Measurements from ENCODE around the gene CLEC4M.
"Not testable (repeated sequence)": the region's sequence is repeated elsewhere in the genome, so short reads cannot be mapped to it uniquely, and the experiment has no call there.

The CLEC4M gene

DNA sequence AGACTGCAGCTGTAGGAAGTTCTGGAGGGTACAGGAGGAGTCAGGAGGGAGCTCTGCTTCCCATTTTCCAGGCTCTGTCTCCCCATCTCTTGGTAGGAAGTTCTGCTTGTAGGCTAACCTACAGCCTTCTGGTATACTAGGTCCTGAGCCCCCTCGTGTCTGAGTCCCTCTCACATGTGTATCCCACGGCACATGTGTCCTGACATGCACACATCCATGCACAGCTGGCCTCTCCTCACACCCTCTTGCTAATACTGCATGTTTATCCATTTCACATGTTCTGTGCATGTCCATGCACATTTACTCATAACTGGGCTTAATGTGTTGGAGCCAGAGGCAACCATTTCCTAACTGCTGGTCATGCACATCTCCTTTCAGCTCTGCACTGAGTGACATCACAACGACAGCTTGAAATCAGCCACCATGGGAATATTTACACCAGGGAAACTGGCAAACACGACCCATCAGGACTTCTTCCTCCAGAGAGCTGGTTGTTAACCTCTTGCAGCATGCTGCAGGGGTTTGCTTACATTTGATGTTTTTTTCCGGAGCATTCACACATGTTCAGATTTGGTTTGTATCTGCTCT, 18.8 kb upstream of the CLEC4M start:
- no peak overlapping the region for H2AFZ ChIP-seq (ENCODE audit: low read depth, low read length, severe bottlenecking)
- H3K27me3 ChIP-seq (ENCODE audit: low read length): no peaks in the 10 kb centered on the region
- H3K9ac ChIP-seq (ENCODE audit: low read length): no peak overlapping the region
- no peak overlapping the region for H3K4me3 ChIP-seq (ENCODE audit: insufficient read depth, low read length, poor library complexity, severe bottlenecking)
- no peak overlapping the region for H3K4me2 ChIP-seq (ENCODE audit: low read depth, low read length, poor library complexity, severe bottlenecking)
- H3K9me2 ChIP-seq (replicated peaks; ENCODE audit: insufficient read depth, low read length): no peaks in the 10 kb centered on the region
- no peak overlapping the region for H3K27ac ChIP-seq (ENCODE audit: low read depth, low read length)
- no peaks in the 10 kb centered on the region for H4K20me1 ChIP-seq (ENCODE audit: low read depth, low read length)
- no peaks in the 10 kb centered on the region for H3K36me3 ChIP-seq (ENCODE audit: low read length)
- no peaks in the 10 kb centered on the region for H3F3A ChIP-seq (ENCODE audit: insufficient read depth)
- TF ChIP-seq, protein P1, sequence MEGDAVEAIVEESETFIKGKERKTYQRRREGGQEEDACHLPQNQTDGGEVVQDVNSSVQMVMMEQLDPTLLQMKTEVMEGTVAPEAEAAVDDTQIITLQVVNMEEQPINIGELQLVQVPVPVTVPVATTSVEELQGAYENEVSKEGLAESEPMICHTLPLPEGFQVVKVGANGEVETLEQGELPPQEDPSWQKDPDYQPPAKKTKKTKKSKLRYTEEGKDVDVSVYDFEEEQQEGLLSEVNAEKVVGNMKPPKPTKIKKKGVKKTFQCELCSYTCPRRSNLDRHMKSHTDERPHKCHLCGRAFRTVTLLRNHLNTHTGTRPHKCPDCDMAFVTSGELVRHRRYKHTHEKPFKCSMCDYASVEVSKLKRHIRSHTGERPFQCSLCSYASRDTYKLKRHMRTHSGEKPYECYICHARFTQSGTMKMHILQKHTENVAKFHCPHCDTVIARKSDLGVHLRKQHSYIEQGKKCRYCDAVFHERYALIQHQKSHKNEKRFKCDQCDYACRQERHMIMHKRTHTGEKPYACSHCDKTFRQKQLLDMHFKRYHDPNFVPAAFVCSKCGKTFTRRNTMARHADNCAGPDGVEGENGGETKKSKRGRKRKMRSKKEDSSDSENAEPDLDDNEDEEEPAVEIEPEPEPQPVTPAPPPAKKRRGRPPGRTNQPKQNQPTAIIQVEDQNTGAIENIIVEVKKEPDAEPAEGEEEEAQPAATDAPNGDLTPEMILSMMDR (IDR thresholded peaks at IDR 0.05; ENCODE audit: insufficient read depth, low read length, poor library complexity, severe bottlenecking): no peak
- no peak for TF ChIP-seq EZH2phosphoT487 (conservative IDR thresholded peaks at IDR 0.05; ENCODE audit: low read length)
- H3K79me2 ChIP-seq (ENCODE audit: insufficient read depth, low read length): no peaks in the 10 kb centered on the region
- no peaks in the 10 kb centered on the region for H3K9me3 ChIP-seq (ENCODE audit: insufficient read depth, low read length)

GRCh38 chr19:7744871-7745650, 18.0 kb upstream of the CLEC4M start:
- no peaks in the 10 kb centered on the region for H3K27me3 ChIP-seq (ENCODE audit: low read length)
- H3K9me2 ChIP-seq (replicated peaks; ENCODE audit: insufficient read depth, low read length): no peaks in the 10 kb centered on the region
- no peak overlapping the region for H2AFZ ChIP-seq (ENCODE audit: low read depth, low read length, severe bottlenecking)
- no peak overlapping the region for H3K27ac ChIP-seq (ENCODE audit: low read depth, low read length)
- no peaks in the 10 kb centered on the region for H3K79me2 ChIP-seq (ENCODE audit: insufficient read depth, low read length)
- H3K9me3 ChIP-seq (ENCODE audit: insufficient read depth, low read length): no peaks in the 10 kb centered on the region
- H3K36me3 ChIP-seq (ENCODE audit: low read length): no peaks in the 10 kb centered on the region
- no peak overlapping the region for H3K4me3 ChIP-seq (ENCODE audit: insufficient read depth, low read length, poor library complexity, severe bottlenecking)
- no peak overlapping the region for H3K4me2 ChIP-seq (ENCODE audit: low read depth, low read length, poor library complexity, severe bottlenecking)
- TF ChIP-seq, protein P1 (IDR thresholded peaks at IDR 0.05; ENCODE audit: insufficient read depth, low read length, poor library complexity, severe bottlenecking): no peak
- TF ChIP-seq EZH2phosphoT487 (conservative IDR thresholded peaks at IDR 0.05; ENCODE audit: low read length): no peak
- no peaks in the 10 kb centered on the region for H3F3A ChIP-seq (ENCODE audit: insufficient read depth)
- H4K20me1 ChIP-seq (ENCODE audit: low read depth, low read length): no peaks in the 10 kb centered on the region
- no peak overlapping the region for H3K9ac ChIP-seq (ENCODE audit: low read length)

- not testable (repeated sequence) for H4K20me1 ChIP-seq (ENCODE audit: low read depth, low read length); H3K79me2 ChIP-seq (ENCODE audit: insufficient read depth, low read length); H3K4me2 ChIP-seq (ENCODE audit: low read depth, low read length, poor library complexity, severe bottlenecking); H2AFZ ChIP-seq (ENCODE audit: low read depth, low read length, severe bottlenecking); H3F3A ChIP-seq (ENCODE audit: insufficient read depth); H3K27ac ChIP-seq (ENCODE audit: low read depth, low read length); H3K36me3 ChIP-seq (ENCODE audit: low read length); H3K27me3 ChIP-seq (ENCODE audit: low read length); H3K9ac ChIP-seq (ENCODE audit: low read length); H3K9me2 ChIP-seq (replicated peaks; ENCODE audit: insufficient read depth, low read length); H3K4me3 ChIP-seq (ENCODE audit: insufficient read depth, low read length, poor library complexity, severe bottlenecking); H3K9me3 ChIP-seq (ENCODE audit: insufficient read depth, low read length)
Measured at GRCh38 chr19:7746306-7746705, 16.7 kb upstream of the CLEC4M start.

All from SU-DHL-6 (cell line).